GM12873 (cell line): ENCODE measurements around the gene ETHE1.

Experiments
- CTCF ChIP-seq: IDR thresholded peaks from 2 replicates; pipeline ENCODE4 v1.5.1; 2012; ENCODE audit warnings: low read depth, mild to moderate bottlenecking, moderate library complexity, low read length, control low read depth; ENCODE audit not compliant: insufficient read depth; ENCODE audit errors: missing control alignments

ETHE1 gene

DNA sequence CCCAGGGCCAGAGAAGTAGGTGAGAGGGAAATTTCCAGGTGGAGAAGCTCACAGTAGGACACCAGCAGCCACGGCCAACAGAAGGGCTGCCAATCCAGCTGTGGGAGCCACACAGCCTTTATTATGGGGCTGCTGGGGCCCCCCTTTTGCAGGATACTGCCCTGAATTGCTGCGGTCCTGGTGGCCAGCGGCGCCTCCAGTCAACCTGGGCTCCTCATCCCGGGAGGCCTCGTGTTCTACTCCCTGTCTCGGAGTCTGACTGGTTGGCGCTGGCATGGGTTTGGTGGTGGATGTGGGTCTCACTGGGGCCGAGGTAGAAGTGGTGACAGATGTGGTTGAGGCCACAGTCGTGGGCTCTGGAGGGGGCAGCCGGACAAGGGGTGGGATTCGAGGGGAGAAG lies 65.7 kb downstream of the ETHE1 start:
- TF ChIP-seq CTCF: no peak

GRCh38 chr19:43460362-43461016 lies 66.5 kb downstream of the ETHE1 start:
- no peak for TF ChIP-seq CTCF

DNA sequence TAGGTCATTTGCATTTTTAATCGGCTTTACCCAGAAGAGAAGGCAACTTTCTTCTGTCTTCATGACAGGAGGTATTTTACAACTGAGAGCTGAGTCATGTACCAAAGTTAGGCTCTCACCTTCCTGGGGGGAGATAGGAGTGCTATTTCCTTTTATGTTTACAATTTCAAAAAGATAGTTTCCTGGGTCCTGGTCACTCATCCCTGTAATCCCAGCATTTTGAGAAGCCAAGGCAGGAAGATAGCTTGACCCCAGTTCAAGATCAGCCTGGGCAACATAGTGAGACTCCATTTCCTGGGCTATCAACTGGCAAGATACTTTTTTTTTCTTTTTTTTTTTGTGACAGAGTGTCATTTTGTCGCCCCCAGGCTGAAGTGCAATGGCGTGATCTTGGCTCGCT lies 69.2 kb downstream of the ETHE1 start:
- TF ChIP-seq CTCF: no peak
